Measurements from ENCODE around the gene CNN2. TPM values are rescaled to one million over a fixed set of nuclear protein-coding genes. Genes with fewer than 3 reads are reported as not detected.

The CNN2 gene
- total and polyA plus RNA-seq, 4 donors, result 10.1 to 38.4 (median 26.8) TPM

DNA sequence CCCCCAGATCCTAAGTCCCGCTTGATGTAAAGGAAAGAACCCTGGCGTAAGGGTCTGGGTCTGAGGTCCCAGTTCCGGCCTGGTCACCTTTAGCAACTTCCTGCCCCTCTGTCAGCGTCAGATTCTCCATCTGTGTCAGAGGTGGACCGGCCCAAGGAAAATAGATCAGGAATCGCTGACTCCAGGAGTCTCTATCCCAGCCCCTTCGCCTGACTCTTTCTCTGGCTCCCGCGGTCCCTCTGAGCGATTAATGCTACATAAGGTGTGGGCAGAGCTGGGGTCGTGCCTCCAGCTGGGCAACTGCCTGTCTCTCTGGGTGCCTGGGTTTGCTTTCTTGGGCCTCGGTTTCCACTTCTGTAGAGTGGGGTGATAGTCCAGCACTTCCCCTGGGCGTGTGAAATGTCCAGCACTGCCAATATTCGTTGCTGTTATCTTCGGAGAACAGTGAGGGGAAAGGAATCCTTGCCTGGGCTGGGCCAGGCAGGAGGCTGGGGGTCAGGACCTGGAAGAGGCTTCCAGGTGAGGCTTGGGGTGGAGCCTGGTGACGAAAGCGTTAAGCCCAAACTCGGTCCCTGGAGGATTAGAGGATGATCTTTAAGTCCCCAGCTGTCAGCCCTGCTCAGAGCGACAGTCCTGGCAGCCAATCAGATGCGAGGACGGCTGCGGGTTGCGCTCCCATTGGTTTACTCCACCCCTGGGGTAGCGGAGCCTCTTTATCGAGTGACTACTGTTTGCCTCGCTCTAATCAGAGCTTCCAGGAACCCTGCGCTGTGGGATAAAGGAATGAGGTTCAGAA is 14.3 kb downstream of the CNN2 start:
- TF ChIP-seq TAF1 (conservative IDR thresholded peaks at IDR 0.05) (no peak), NR2F2 (IDR thresholded peaks at IDR 0.05) (peak; percentile 34), SP1 (IDR thresholded peaks at IDR 0.05) (peak; percentile 90), FOXA2 (IDR thresholded peaks at IDR 0.05) (no peak)
- Histone ChIP-seq H3K27me3 (ENCODE audit: control insufficient read depth in 4 of 4, insufficient read depth in 4 of 4, low read length in 3 of 4) (no peaks in the 10 kb centered on the region), H3K9ac (ENCODE audit: low read depth in 1 of 2, low read length in 2 of 2) (peak overlapping the region in 1 of 2 donors; percentile 43), H3K36me3 (ENCODE audit: control insufficient read depth in 4 of 4, insufficient read depth in 3 of 4, low read depth in 1 of 4, low read length in 3 of 4) (peaks cover 0 to 2% (median 0%) of the 10 kb centered on the region in 4 donors), H3K27ac (ENCODE audit: low read depth in 1 of 2, low read length in 2 of 2) (peak overlapping the region in 1 of 2 donors; percentile 56), H3K4me3 (ENCODE audit: low read depth in 1 of 3, low read length in 3 of 3) (peak overlapping the region in 2 of 3 donors; percentile 36 to 69), H3K4me1 (ENCODE audit: control insufficient read depth in 4 of 4, insufficient read depth in 4 of 4, low read length in 3 of 4) (peaks cover 5 to 24% (median 16%) of the 10 kb centered on the region in 4 donors), H3K9me3 (ENCODE audit: control insufficient read depth in 4 of 4, low read length in 3 of 4) (no peaks in the 10 kb centered on the region)
- peak; percentile 96 for DNase-seq (ENCODE audit: low spot score)
- 6% methylated on average over 27 of the region's 27 CpGs for whole genome bisulfite sequencing

GRCh38 chr19:1041272-1041834 is 14.9 kb downstream of the CNN2 start:
- no peak for DNase-seq (ENCODE audit: low spot score)
- Histone ChIP-seq H3K27ac (ENCODE audit: low read depth in 1 of 2, low read length in 2 of 2) (peak overlapping the region in 1 of 2 donors; percentile 56), H3K27me3 (ENCODE audit: control insufficient read depth in 4 of 4, insufficient read depth in 4 of 4, low read length in 3 of 4) (no peaks in the 10 kb centered on the region), H3K9ac (ENCODE audit: low read depth in 1 of 2, low read length in 2 of 2) (no peak overlapping the region), H3K4me3 (ENCODE audit: low read depth in 1 of 3, low read length in 3 of 3) (peak overlapping the region in 1 of 3 donors; percentile 69), H3K4me1 (ENCODE audit: control insufficient read depth in 4 of 4, insufficient read depth in 4 of 4, low read length in 3 of 4) (peaks cover 5 to 24% (median 16%) of the 10 kb centered on the region in 4 donors), H3K36me3 (ENCODE audit: control insufficient read depth in 4 of 4, insufficient read depth in 3 of 4, low read depth in 1 of 4, low read length in 3 of 4) (peaks cover 0 to 1% (median 0%) of the 10 kb centered on the region in 4 donors), H3K9me3 (ENCODE audit: control insufficient read depth in 4 of 4, low read length in 3 of 4) (no peaks in the 10 kb centered on the region)
- TF ChIP-seq RAD21 (IDR thresholded peaks at IDR 0.05) (no peak), FOXA1 (IDR thresholded peaks at IDR 0.05) (no peak), GABPA (IDR thresholded peaks at IDR 0.05 in 1 of 2, conservative IDR thresholded peaks at IDR 0.05 in 1 of 2) (no peak), EGR1 (IDR thresholded peaks at IDR 0.05; ENCODE audit: low read depth in 2 of 2) (no peak), YY1 (IDR thresholded peaks at IDR 0.05) (no peak), MAX (IDR thresholded peaks at IDR 0.05) (no peak), NR2F2 (IDR thresholded peaks at IDR 0.05) (no peak), CTCF (IDR thresholded peaks at IDR 0.05; ENCODE audit: low read depth, low read length, missing input control) (no peak), TAF1 (conservative IDR thresholded peaks at IDR 0.05) (no peak), REST (IDR thresholded peaks at IDR 0.05) (no peak), HNF4G (IDR thresholded peaks at IDR 0.05) (no peak), FOXA2 (IDR thresholded peaks at IDR 0.05) (no peak), JUND (IDR thresholded peaks at IDR 0.05) (no peak), ATF3 (IDR thresholded peaks at IDR 0.05) (no peak)
- TF ChIP-seq, protein P1, sequence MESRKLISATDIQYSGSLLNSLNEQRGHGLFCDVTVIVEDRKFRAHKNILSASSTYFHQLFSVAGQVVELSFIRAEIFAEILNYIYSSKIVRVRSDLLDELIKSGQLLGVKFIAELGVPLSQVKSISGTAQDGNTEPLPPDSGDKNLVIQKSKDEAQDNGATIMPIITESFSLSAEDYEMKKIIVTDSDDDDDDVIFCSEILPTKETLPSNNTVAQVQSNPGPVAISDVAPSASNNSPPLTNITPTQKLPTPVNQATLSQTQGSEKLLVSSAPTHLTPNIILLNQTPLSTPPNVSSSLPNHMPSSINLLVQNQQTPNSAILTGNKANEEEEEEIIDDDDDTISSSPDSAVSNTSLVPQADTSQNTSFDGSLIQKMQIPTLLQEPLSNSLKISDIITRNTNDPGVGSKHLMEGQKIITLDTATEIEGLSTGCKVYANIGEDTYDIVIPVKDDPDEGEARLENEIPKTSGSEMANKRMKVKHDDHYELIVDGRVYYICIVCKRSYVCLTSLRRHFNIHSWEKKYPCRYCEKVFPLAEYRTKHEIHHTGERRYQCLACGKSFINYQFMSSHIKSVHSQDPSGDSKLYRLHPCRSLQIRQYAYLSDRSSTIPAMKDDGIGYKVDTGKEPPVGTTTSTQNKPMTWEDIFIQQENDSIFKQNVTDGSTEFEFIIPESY (IDR thresholded peaks at IDR 0.05), result no peak
- 45% methylated on average over 26 of the region's 26 CpGs for WGBS

All from liver (tissue), 9 donors.